GM19238 (cell line): ENCODE results near the gene UVSSA.
"Not testable (repeated sequence)": the region's sequence is repeated elsewhere in the genome, so short reads cannot be mapped to it uniquely, and the experiment has no call there.

Experiments
- DNase-seq: peaks from one replicate; pipeline ENCODE4 v3.0.0; 2011; ENCODE audit warnings: low spot score; ENCODE audit not compliant: insufficient read length

Gene UVSSA

GRCh38 chr4:1363513-1363912 lies 16.5 kb downstream of the UVSSA start:
- DNase-seq = no peak

GRCh38 chr4:1364217-1364616 lies 17.2 kb downstream of the UVSSA start:
- DNase-seq = no peak

- no peak for DNase-seq
Measured at GRCh38 chr4:1364748-1365147, 17.7 kb downstream of the UVSSA start.

- DNase-seq = no peak
Measured at GRCh38 chr4:1365271-1366178, 18.5 kb downstream of the UVSSA start.

GRCh38 chr4:1366371-1367229 lies 19.6 kb downstream of the UVSSA start:
- no peak for DNase-seq

- DNase-seq = no peak
Measured at GRCh38 chr4:1367230-1367935, 20.4 kb downstream of the UVSSA start.

- no peak for DNase-seq
Measured at GRCh38 chr4:1367936-1368289, 20.9 kb downstream of the UVSSA start.

- DNase-seq = no peak
Measured at GRCh38 chr4:1368421-1369090, 21.5 kb downstream of the UVSSA start.

- no peak for DNase-seq
Measured at GRCh38 chr4:1369091-1369450, 22.1 kb downstream of the UVSSA start.

GRCh38 chr4:1369479-1370079 lies 22.6 kb downstream of the UVSSA start:
- DNase-seq = no peak

GRCh38 chr4:1370321-1371124 lies 23.5 kb downstream of the UVSSA start:
- no peak for DNase-seq

- no peak for DNase-seq
Measured at GRCh38 chr4:1371176-1372165, 24.5 kb downstream of the UVSSA start.

GRCh38 chr4:1372576-1372975 lies 25.6 kb downstream of the UVSSA start:
- DNase-seq = not testable (repeated sequence)

GRCh38 chr4:1373892-1374705 lies 27.1 kb downstream of the UVSSA start:
- DNase-seq = no peak

GRCh38 chr4:1374706-1375045 lies 27.7 kb downstream of the UVSSA start:
- no peak for DNase-seq

- DNase-seq = no peak
Measured at GRCh38 chr4:1375051-1375721, 28.2 kb downstream of the UVSSA start.

GRCh38 chr4:1375761-1376322 lies 28.8 kb downstream of the UVSSA start:
- DNase-seq = no peak
